ENCODE results near the gene OSBPL5.

GRCh38 chr11:3183523-3183922 is 18.4 kb upstream of the OSBPL5 start:
- no peak for TF ChIP-seq ESRRA (IDR thresholded peaks at IDR 0.05; ENCODE audit: borderline replicate concordance, low read length)
- no peak for TF ChIP-seq CTCF (IDR thresholded peaks at IDR 0.05)
- TF ChIP-seq CBX8 (IDR thresholded peaks at IDR 0.05): no peak
- TF ChIP-seq RAD21 (conservative IDR thresholded peaks at IDR 0.05 in 1 of 2, IDR thresholded peaks at IDR 0.05 in 1 of 2): no peak
